OCI-M2 (cell line): ENCODE data around the gene LAMA2.

ENCODE experiments used
- DNase-seq: peaks from one replicate; lab custom pipeline; 2025; ENCODE audit not compliant: unreplicated experiment; lab: John Stamatoyannopoulos, UW

Gene LAMA2

GRCh38 chr6:128903715-128904114, 20.8 kb downstream of the LAMA2 start:
- no peak for DNase-seq

DNA sequence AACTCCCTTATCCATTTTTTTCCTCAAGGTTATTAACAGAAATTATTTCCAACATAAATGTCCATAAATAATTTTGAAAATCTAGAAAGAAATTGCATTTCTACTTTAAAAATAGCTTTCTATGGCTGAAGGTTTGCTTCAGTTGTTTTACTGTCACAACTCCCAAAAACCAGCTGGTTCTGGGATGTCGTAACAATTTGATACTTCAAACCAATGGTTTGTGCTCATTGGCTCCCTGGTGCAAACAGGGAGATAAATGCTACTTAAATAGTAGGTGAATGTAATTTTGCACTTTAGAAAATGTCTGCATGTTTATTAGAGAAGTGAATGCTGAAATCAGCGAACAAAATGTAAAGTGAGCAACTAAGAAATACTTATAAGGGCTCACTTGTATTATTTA, 31.1 kb downstream of the LAMA2 start:
- DNase-seq: no peak

- DNase-seq: no peak
Measured at GRCh38 chr6:128918886-128919285, 35.9 kb downstream of the LAMA2 start.

GRCh38 chr6:128919412-128920180, 36.7 kb downstream of the LAMA2 start:
- DNase-seq: no peak

- DNase-seq: no peak
Measured at GRCh38 chr6:128925765-128926164, 42.8 kb downstream of the LAMA2 start.

DNA sequence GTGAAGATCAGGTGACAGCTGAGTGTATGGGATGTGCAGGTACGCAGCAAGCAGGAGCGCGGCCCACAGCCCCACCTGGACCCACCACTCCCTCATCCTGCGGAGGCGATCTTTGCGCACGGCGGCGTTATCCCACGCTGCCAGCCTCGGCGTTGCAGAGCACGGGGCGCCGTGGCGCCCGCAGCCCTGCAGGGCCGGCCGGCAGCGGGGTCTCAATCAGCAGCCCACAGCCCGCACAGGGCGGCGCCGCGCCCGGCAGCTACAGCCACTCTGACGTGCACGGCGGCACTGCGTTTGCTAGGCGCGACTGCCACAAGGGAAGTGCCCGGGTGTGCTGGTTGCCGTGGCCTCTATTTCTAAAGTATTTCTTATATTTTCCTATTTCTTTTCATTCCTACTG, 46.9 kb downstream of the LAMA2 start:
- DNase-seq: no peak

DNA sequence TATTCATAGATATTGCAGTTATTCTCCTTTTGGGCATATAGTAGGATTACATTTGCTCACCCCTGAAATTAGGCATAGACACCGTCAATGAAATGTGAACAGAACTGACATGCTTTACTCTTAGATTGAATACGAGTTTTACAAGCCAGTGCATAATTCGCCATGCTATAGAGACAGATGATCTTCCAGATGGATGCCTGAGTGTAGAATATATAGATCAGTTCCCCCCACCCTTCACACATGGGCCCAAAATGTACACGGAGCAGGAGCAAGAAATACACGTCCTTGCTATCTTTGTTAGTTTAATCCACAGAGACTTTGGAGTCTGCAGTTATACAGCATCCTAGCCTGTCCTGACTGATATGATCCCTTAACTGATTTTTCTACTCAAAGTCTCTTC, 47.4 kb downstream of the LAMA2 start:
- no peak for DNase-seq

DNA sequence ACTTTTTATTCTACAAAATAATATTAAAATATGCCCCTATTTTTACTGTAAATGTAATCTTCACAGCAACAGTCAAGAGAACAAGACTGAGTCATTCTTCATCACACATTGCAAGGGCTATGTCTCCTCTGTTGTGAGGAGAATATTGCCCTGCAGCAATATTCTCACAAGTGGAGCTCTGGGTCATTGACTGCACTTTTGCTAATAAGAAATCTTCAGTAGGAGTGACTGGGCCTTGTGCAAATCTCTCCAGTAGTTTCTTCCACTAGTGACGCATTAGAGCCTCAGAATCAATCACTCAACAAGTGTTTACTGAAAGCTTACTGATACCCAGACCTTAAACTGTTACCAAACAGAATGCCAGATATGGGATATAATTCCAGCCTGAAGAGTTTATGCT, 49.1 kb downstream of the LAMA2 start:
- DNase-seq: no peak

GRCh38 chr6:128950864-128951263, 67.9 kb downstream of the LAMA2 start:
- DNase-seq: no peak

GRCh38 chr6:128952902-128953301, 70.0 kb downstream of the LAMA2 start:
- DNase-seq: no peak

- no peak for DNase-seq
Measured at GRCh38 chr6:128954308-128955043, 71.5 kb downstream of the LAMA2 start.

- DNase-seq: no peak
Measured at GRCh38 chr6:128963561-128963960, 80.6 kb downstream of the LAMA2 start.

DNA sequence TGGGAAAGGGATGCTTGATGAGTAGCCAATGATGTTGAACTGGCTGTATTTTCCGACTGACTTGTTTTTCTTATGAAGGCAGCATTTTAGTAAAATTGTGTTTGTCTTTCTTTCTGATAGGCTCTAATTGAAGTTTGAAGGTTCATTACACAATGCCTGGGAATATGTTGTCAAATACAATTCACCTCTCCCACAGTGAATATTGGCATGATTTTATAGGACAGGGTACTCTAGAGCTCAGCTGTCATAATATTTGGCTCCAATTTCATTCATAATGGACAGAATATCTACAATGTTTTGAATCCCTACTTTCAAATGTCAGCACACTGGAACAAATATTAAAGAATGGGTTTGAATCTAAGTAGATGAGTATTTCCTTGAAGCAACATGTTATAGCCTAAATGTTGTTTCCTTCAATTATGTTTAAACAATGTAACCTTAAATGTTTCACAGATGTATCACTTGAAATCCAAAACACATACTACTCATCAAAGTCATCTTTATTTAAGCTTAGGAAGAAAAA, 81.4 kb downstream of the LAMA2 start:
- DNase-seq: no peak

DNA sequence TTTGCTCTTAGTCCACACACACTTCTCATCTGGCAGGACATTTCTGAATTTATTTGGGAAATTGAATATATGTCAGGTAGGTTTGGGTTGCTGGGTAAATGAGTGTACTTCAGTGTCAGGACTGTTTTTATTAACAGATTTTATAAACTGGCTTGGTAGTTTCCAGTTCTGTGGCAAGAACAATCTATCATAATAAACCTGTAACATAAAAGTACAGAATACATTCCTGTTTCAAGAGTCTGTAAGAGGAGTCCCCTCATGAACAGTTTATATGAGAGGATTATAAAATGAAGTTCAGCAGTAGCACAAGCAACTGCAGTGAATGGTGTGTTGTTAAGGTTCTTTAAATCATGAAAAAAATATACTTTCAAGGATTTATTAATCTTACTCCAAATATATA, 81.8 kb downstream of the LAMA2 start:
- no peak for DNase-seq

GRCh38 chr6:128966934-128967333, 84.0 kb downstream of the LAMA2 start:
- DNase-seq: no peak

- no peak for DNase-seq
Measured at GRCh38 chr6:128979071-128979470, 96.1 kb downstream of the LAMA2 start.

- DNase-seq: no peak
Measured at GRCh38 chr6:128981716-128982115, 98.8 kb downstream of the LAMA2 start.

GRCh38 chr6:128990360-128990759, 107.4 kb downstream of the LAMA2 start:
- no peak for DNase-seq

- no peak for DNase-seq
Measured at GRCh38 chr6:128990915-128991314, 108.0 kb downstream of the LAMA2 start.

DNA sequence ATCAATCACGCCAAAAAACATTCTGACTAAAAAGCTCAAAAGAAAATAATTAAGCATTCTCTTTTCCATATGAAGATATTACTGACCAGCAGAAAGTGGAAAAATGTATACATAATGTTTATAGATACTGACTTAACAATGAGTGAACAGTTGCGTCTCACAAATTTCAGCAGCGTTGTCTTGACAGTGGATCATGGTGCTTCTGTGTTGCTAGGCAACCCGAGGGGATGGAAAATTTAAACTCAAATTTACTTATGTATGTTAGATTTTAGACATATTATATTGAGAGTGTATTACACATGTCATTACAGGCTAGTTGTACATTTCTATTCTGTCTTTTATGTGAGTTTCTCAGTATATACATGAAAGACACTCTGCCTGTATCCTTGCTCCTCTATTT, 110.2 kb downstream of the LAMA2 start:
- no peak for DNase-seq

- DNase-seq: no peak
Measured at GRCh38 chr6:128997880-128998279, 114.9 kb downstream of the LAMA2 start.
